ENCODE measurements around the gene CRYGB.

GRCh38 chr2:208093128-208093527 lies 52.8 kb downstream of the CRYGB start:
- TF ChIP-seq CTCF (conservative IDR thresholded peaks at IDR 0.05; ENCODE audit: low read length) (no peak), EZH2phosphoT487 (IDR thresholded peaks at IDR 0.05; ENCODE audit: borderline replicate concordance) (no peak)

Data from Loucy (cell line).